Cardiac muscle cell (in vitro differentiated cells and primary cell): ENCODE data around the gene KCNQ2. TPM values are rescaled to one million over a fixed set of nuclear protein-coding genes. Genes with fewer than 3 reads are reported as not detected.
"Not testable (repeated sequence)": the region's sequence is repeated elsewhere in the genome, so short reads cannot be mapped to it uniquely, and the experiment has no call there.

Experiments
- DNase-seq, 2 donors: peaks; one replicate each; pipeline versions ENCODE4 v3.0.0 to v3.0.0-alpha.2; 2010 to 2017; ENCODE audit warnings: low read depth in 1 of 2, low spot score in 1 of 2
- H3K27ac ChIP-seq: fragments of 200-600 bp; sonication (generic); 2 replicates; pipeline ENCODE4 v1.5.1; 2016
- H3K27me3 ChIP-seq: fragments of 200-600 bp; sonication (generic); 2 replicates; pipeline ENCODE4 v1.6.0; 2016; ENCODE audit warnings: control low read depth
- H3K36me3 ChIP-seq: fragments of 200-600 bp; sonication (generic); 2 replicates; pipeline ENCODE4 v1.5.1; 2016; ENCODE audit warnings: control low read depth
- H3K4me1 ChIP-seq: fragments of 200-600 bp; sonication (generic); 2 replicates; pipeline ENCODE4 v1.8.1; 2017; ENCODE audit warnings: low read depth, mild to moderate bottlenecking, mixed run types
- H3K4me3 ChIP-seq: fragments of 200-600 bp; sonication (generic); 2 replicates; pipeline ENCODE4 v1.5.1; 2016; ENCODE audit warnings: mild to moderate bottlenecking
- H3K9me3 ChIP-seq: fragments of 200-600 bp; sonication (generic); 2 replicates; pipeline ENCODE4 v1.5.1; 2017; ENCODE audit warnings: low read depth, mild to moderate bottlenecking, control low read depth
- CTCF ChIP-seq: IDR thresholded peaks from 2 replicates; pipeline ENCODE4 v1.5.1; 2012; ENCODE audit warnings: low read depth, mild to moderate bottlenecking, low read length
- polyA plus RNA-seq: library from polyadenylated mRNA; unstranded; fragments of >200 nt; fragmentation: Nextera tagmentation; extraction: Ambion mirVana; gene quantifications from 2 replicates; pipeline ENCODE4 v1.2.1, GENCODE V29; 2016
- total RNA-seq: library from RNA; depleted of rRNA; stranded (reverse); fragments of >200 nt; gene quantifications from 2 replicates; pipeline ENCODE4 v1.2.3, GENCODE V29; 2016

Gene KCNQ2
- total and polyA plus RNA-seq, 2 experiments from 2014 or later = 13.7 to 18.6 TPM

GRCh38 chr20:63518946-63519667 lies 46.7 kb upstream of the KCNQ2 start:
- Histone ChIP-seq H3K9me3 (no peaks in the 10 kb centered on the region), H3K4me1 (peaks cover 11% of the 10 kb centered on the region), H3K36me3 (peaks cover 10% of the 10 kb centered on the region), H3K27me3 (no peaks in the 10 kb centered on the region), H3K4me3 (peak overlapping the region; percentile 79), H3K27ac (no peak overlapping the region)
- no peak for DNase-seq
- TF ChIP-seq CTCF = no peak

- H3K36me3 ChIP-seq = peaks cover 10% of the 10 kb centered on the region
- no peak overlapping the region for H3K27ac ChIP-seq
- H3K4me1 ChIP-seq = peaks cover 11% of the 10 kb centered on the region
- DNase-seq = no peak
- no peak for TF ChIP-seq CTCF
- no peaks in the 10 kb centered on the region for H3K27me3 ChIP-seq
- no peak overlapping the region for H3K4me3 ChIP-seq
- no peaks in the 10 kb centered on the region for H3K9me3 ChIP-seq
These were observed 46.0 kb upstream of the KCNQ2 start for GRCh38 chr20:63518351-63518861.

GRCh38 chr20:63517376-63518309 lies 45.2 kb upstream of the KCNQ2 start:
- Histone ChIP-seq H3K9me3 (no peaks in the 10 kb centered on the region), H3K27ac (no peak overlapping the region), H3K27me3 (no peaks in the 10 kb centered on the region), H3K4me1 (peaks cover 11% of the 10 kb centered on the region), H3K36me3 (peaks cover 6% of the 10 kb centered on the region), H3K4me3 (no peak overlapping the region)
- no peak for TF ChIP-seq CTCF
- no peak for DNase-seq

- not testable (repeated sequence) for H3K27me3 ChIP-seq, H3K4me1 ChIP-seq, H3K9me3 ChIP-seq, H3K36me3 ChIP-seq, DNase-seq, H3K27ac ChIP-seq, H3K4me3 ChIP-seq
These were observed 42.1 kb upstream of the KCNQ2 start for GRCh38 chr20:63514520-63514919.

GRCh38 chr20:63513207-63513606 lies 40.8 kb upstream of the KCNQ2 start:
- Histone ChIP-seq H3K27me3 (no peaks in the 10 kb centered on the region), H3K9me3 (no peaks in the 10 kb centered on the region), H3K4me1 (no peaks in the 10 kb centered on the region), H3K4me3 (no peak overlapping the region), H3K36me3 (no peaks in the 10 kb centered on the region), H3K27ac (no peak overlapping the region)
- DNase-seq = no peak
- no peak for TF ChIP-seq CTCF
